Coronary artery (tissue), 2 donors: Measurements from ENCODE around the gene UBXN6.

ENCODE experiments used
- DNase-seq: peaks from one replicate; pipeline ENCODE4 v3.0.0-alpha.2; 2017; ENCODE audit warnings: low spot score
- H3K27ac ChIP-seq, 2 donors: fragments of 200-600 bp; sonication (generic); one replicate each; pipeline ENCODE4 v1.5.1; 2016 to 2019
- H3K4me3 ChIP-seq: fragments of 200-600 bp; sonication (generic); 2 replicates; pipeline ENCODE4 v1.5.1; 2016; ENCODE audit warnings: mild to moderate bottlenecking, moderate library complexity
- CTCF ChIP-seq: fragments of 200-600 bp; sonication (generic); IDR thresholded peaks from one replicate; pipeline ENCODE4 v1.5.1; 2019; ENCODE audit warnings: antibody characterized with exemption

Gene UBXN6

GRCh38 chr19:4499318-4499717 is 41.7 kb upstream of the UBXN6 start:
- no peak for DNase-seq
- H3K27ac ChIP-seq: no peak overlapping the region
- H3K4me3 ChIP-seq: no peak overlapping the region
- no peak for TF ChIP-seq CTCF

DNA sequence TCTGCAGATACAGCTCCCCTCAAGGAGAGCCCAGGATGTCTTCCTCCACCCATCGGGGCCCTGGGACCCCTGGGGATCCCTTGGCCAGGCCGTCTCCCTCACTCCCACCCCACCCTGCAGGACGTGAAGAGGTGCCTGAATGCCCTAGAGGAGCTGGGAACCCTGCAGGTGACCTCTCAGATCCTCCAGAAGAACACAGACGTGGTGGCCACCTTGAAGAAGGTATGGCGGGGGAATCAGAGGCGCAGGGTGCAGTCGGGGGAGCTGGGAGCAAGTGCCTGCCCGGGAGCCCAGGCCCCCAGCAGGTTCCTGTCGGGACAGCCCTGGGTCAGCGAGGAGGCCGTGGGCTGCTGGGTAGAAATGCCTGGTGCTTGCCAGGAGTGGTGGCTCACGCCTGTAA is 41.1 kb upstream of the UBXN6 start:
- DNase-seq: no peak
- H3K27ac ChIP-seq: no peak overlapping the region
- no peak overlapping the region for H3K4me3 ChIP-seq
- no peak for TF ChIP-seq CTCF

GRCh38 chr19:4497770-4498389 is 40.3 kb upstream of the UBXN6 start:
- DNase-seq: no peak
- Histone ChIP-seq H3K27ac (no peak overlapping the region), H3K4me3 (no peak overlapping the region)
- no peak for TF ChIP-seq CTCF

- Histone ChIP-seq H3K27ac (no peak overlapping the region), H3K4me3 (no peak overlapping the region)
- no peak for DNase-seq
- TF ChIP-seq CTCF: no peak
These were observed 38.7 kb upstream of the UBXN6 start for GRCh38 chr19:4496304-4496703.

DNA sequence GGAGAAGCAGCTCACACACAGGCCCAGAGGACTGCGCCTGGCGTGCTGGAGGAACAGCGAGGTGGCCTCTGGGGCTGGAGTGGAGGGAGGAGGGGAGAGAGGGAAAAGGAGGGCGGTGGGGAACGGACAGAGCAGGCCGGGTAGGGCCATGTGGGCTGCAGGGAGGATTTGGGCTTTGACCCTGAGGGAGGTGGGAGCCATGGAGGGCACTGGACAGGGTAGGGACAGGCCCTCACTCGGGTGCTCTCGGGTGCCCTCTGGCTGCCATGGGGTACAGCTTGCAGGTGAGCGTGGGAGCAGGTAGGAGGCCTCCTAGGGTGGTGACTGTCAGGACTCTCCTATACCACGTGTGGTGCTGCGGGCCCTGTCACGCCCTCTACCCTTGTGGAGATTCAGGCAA is 37.9 kb upstream of the UBXN6 start:
- no peak for DNase-seq
- H3K4me3 ChIP-seq: no peak overlapping the region
- H3K27ac ChIP-seq: no peak overlapping the region

GRCh38 chr19:4494691-4495064 is 37.1 kb upstream of the UBXN6 start:
- DNase-seq: no peak
- no peak overlapping the region for H3K4me3 ChIP-seq
- TF ChIP-seq CTCF: no peak
- H3K27ac ChIP-seq: no peak overlapping the region

More for the DNA sequence above, 37.9 kb upstream of the UBXN6 start:
- no peak for TF ChIP-seq CTCF

GRCh38 chr19:4493929-4494690 is 36.5 kb upstream of the UBXN6 start:
- Histone ChIP-seq H3K4me3 (no peak overlapping the region), H3K27ac (no peak overlapping the region)
- no peak for TF ChIP-seq CTCF
- no peak for DNase-seq
